UCSD-AML1 (cell line): ENCODE measurements around the gene MRTFB.

Experiments used
- DNase-seq: peaks from one replicate; lab custom pipeline; 2025; ENCODE audit not compliant: unreplicated experiment; lab: John Stamatoyannopoulos, UW

MRTFB gene

DNA sequence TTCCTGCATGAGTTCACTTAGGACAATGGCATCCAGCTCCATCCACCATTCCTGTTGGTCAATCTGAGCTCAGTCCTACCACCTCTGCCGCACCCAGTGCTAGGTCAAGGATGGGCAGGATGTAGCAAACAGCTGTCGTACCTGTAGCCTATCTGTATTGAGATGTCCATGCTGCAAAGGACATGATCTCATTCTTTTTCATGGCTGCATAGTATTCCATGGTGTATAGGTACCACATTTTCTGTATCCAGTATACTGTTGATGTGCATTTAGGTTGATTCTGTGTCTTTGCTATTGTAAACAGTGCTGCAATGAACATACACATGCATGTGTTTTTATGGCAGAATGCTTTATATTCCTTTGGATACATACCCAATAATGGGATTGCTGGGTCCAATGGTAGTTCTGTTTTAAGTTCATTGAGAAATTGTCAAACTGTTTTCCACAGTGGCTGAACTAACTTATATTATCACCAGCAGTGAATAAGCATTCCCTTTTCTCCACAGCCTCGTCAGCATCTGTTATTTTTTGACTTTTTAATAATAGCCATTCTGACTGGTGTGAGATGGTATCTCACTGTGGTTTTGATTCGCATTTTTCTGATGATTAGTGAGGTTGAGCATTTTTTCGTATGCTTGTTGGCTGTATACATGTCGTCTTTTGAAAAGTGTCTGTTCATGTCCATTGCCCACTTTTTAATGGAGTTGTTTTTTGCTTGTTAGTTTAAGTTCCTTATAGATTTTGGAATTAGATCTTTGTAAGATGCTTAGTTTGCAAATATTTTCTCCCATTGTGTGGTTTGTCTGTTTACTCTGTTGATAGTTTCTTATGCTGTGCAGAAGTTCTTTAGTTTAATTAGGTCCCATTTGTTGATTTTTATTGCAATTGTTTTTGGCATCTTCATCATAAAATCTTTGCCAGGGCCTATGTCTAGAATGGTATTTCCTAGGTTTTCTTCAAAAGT, 7.2 kb upstream of the MRTFB start:
- DNase-seq, result no peak

DNA sequence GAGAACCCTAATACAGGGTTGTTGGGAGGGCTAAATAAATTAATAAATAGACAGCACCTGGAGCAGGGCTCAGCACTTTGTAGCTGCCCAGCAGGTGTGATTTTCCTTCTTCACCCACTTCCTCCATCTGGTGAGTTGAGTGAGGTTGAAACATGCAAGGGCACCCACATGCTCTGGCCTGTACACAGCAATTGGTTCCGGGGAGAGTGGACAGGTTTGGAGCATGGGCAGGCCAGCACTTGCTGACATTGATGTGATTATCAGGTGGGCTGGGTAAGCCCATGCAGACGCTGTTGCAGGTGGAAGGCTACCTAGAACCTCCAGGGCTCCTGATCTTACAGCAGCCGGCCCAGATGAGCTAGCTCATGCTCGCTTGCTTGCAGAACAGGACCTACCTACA, 1.3 kb upstream of the MRTFB start:
- no peak for DNase-seq

DNA sequence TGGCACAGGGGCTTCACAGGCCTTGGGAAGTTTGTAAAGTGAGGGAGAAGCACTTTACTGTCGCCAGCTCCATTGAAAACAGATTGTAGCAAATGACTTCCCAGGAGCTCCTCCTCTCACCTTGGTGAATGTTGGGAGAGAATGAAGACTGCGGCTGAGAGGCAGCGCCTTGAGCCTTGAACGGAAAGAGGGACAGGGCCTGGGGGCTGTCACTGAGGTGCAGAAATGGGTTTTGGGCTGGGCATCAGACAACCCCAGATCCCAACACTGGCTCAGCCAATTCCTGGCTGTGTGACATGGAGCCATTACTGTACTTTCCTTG, 603 bp upstream of the MRTFB start:
- DNase-seq, result no peak

DNA sequence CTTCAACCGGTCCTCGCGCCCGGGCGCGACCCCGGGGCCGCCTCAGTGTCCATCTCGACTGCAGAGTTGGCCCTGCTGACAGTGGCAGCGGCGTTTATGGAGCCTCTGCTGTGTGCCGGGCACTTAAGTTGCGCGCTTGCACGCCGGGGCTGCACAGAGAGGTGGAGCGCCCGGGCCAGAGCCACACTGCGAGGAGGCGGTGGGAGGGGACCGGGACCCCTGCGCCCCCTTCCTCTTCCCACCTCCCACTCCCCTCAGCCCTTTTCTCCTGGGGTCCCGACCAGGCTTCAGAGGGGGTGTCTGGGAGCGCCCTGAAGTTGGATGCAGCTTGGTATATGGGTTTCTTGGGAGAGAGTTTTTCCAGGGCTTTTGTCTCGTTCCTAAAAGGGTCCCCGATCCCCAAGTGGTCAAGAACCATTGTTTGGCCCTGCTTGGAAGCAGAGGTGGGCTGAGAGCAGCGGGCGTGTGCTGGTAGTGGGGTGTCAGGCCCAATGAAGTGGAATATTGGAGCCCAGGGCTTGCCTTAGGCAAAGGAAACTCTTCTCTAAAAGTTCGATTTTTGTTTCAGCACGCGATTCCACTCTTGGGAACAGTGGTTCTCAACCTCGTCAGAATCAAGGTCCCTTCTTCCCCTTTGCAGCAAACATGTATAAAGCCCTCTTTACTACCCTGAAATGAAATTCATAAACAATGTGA, 605 bp downstream of the MRTFB start:
- no peak for DNase-seq

DNA sequence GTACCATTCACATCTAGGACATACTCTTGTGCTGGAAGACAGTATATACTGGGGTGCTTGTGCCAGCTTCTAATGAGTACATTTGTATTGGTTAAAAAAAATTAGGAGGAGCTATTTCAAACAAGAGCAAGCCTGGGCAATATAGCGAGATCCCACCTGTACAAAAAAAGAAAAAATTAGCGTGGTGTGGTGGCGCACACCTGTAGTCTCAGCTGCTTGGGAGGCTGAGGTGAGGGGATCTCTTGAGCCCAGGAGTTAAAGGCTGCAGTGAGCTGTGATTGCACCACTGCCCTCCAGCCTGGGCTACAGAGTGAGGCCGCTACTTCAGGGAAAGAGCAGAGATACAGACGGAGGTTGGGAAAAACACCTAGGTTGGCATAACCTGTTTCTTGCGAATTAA, 1.2 kb downstream of the MRTFB start:
- no peak for DNase-seq

DNA sequence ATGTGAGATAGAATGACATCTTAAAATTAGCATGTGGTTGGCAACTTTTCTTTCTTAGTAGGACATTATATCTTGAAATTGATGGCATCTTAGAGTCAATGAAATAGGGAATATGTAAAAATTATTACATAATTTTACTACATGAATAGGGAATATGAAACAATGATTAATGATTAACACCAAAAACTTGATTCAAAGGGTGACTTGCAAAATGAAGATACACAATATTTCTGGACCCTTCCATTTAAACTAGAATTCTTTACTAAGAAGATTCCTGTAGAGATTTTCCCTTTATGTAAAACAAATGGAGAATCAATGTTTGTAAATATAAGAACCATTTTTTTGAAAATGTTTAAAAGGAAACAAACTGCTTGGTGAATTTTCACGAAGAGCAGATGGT, 3.4 kb downstream of the MRTFB start:
- no peak for DNase-seq

DNA sequence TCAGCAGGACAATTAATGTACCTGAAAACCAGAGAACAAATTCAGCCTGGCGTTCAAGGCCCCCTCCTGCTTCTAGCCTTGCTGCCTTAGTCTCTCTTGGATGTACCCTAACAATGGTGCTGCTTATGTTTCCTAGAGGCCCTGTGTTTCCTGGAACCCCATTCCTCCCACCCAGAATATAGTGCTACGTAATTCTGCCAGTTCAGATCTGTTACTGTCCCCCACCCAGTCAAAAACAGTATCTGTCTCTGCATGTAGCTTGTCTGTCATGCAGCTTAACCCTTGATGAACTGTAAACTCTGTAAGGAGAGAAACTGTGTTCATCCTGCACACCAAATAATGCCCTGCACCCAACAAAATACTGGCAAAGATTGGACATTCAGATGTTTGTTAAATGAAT, 6.8 kb downstream of the MRTFB start:
- no peak for DNase-seq

DNA sequence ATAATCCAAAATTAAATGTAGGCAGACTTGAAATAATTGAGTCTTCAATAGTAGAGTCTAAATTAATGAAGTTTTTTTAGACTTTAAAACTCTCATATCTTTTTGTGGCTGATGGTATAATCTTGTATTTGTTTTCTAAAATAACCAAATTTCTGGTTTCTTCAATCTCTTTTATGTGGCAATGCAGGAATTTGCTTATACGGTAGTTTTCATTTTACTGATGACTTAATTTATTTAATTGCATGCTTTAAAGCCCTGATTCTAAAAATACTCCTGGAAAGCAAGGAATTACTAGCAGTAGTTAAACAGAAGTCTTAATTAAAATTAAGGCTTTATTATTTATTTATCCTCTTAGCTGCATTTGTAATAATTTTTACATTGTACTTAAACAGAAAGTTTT, 15.4 kb downstream of the MRTFB start:
- DNase-seq, result no peak

DNA sequence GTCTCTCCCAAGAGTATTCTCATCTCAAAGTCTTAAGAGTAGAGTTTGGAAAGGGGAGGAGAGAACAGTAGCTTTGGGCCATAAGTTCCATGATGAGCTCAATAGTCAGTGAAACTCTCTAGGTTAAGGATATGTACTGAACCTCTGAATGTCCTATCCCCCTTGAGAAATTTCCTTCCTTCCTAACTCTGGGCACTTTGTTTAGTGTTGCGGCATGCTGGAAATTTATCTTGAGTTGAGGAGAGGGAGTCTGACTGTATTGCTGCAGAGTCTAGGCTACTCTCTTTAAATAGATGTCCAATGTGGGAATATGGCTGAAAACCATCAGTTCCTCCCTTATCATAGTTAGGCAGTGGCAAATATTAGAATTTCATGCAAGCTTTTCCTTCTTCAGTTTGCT, 16.1 kb downstream of the MRTFB start:
- DNase-seq, result no peak

DNA sequence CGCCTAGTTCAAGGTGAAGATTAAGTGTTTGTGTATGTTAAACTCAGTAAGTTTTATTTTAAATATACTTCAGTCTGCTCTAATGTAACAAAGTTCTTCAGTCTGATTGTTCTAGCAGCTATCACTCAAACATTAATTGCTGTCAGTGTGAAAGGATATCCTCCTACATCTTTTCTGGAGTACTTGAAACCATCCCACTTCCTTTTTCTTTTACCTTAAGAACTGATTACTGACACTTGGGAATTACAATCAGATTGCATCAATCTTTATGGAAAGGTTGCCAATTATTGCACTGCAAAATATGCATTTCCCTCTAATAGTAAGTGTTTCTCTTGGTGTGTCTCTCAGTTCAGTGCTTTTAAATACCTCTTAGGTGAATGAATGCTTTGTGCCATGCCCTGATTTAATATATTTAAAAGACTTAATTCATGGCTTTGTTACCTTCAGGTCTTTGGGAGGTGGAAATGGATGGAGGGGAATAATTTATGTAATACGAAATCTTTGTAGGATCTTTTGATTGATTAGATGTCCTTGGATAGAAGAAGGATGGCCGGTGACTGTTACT, 16.6 kb downstream of the MRTFB start:
- no peak for DNase-seq

DNA sequence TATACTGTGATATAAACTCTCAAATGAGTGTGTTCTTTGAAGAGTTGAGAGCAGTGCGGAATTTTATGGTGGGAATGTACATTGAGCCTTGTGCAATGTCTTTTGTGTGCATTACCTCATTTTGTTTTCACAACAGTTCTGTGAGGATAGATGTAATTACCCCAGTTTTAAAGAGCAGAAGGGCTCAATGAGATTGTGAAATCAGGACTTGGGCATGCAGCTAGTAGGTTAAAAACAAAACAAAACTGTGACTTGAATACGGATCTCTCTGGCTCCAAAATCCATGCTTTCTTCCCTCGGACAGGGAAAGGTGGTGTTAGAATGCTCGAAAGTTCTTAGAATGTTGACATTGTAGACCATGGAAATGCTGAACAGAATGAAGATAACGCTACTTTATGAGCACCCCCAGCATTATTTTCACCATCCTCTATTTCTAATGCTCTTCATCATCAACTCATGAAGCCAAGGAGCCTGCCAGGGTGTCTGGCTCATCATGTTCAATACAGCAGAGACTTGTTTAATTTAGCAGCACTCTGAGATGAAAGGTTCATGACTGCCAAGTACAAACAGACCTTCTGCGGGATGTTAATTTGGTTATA, 17.1 kb downstream of the MRTFB start:
- DNase-seq, result no peak

DNA sequence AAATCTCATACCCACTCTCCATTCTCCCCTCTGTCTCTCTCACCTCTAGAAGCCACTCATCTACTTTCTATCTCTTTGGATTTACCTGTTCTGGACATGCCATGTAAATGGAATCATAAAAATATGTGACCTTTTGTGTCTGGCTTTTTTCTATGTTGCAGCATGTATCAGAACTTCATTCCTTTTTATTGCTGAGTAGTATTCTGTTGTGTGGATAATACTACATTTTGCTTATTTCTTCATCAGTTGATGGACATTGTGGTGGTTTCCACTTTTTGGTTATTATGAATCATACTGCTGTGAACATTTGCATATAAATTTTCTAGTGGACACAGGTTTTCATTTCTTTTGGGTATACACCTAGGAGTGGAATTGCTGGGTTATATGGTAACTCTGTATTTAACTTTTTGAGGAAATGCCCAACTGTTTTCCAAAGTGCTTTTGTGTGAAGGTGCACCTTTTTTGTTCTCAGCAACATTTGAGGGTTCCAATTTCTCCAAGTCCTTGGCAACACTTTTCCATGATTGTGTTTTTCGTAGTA, 18.2 kb downstream of the MRTFB start:
- DNase-seq, result no peak

DNA sequence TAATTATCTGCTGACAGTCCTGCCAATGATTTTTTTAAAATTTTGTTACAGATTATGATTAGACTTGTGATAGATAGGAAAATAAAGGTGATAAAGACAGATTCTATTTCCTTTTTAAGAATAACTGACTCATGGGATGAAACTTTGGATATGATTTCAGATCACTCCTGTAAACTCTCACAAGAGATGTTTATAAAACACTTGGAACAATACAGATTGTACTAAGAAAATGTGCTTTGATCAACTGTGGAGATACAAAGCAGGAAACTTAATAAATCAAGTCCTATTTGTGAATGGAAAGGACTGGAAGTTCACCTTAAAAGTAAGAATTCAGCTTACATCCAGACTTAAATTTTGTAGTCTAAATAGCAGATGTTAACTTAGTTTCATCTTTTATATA, 21.4 kb downstream of the MRTFB start:
- DNase-seq, result no peak

DNA sequence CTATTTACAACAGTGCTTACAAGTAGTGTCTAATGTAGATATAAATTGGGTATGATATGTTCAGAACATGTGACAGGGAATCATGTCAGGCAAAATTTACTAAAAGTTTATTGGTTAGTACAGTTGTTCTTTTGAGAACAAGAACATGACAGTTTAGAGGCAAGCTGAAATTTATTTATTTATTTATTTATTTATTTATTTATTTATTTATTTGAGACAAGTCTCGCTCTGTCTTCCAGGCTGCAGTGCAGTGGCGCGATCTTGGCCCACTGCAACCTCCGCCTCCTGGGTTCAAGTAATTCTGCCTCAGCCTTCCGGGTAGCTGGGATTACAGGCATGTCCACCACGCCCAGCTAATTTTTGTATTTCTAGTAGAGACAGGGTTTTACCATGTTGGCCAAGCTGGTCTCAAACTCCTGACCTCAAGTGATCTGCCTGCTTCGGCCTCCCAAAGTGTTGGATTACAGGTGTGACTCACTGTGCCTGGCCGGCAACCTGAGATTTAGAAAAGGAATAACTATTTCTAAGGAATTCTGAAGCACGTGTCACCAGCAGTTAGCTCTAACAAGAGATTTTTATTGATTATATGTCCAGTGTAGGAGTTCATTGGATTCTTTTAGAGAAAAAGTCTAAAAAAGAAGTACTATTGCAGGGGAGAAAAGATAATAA, 24.9 kb downstream of the MRTFB start:
- DNase-seq, result no peak

DNA sequence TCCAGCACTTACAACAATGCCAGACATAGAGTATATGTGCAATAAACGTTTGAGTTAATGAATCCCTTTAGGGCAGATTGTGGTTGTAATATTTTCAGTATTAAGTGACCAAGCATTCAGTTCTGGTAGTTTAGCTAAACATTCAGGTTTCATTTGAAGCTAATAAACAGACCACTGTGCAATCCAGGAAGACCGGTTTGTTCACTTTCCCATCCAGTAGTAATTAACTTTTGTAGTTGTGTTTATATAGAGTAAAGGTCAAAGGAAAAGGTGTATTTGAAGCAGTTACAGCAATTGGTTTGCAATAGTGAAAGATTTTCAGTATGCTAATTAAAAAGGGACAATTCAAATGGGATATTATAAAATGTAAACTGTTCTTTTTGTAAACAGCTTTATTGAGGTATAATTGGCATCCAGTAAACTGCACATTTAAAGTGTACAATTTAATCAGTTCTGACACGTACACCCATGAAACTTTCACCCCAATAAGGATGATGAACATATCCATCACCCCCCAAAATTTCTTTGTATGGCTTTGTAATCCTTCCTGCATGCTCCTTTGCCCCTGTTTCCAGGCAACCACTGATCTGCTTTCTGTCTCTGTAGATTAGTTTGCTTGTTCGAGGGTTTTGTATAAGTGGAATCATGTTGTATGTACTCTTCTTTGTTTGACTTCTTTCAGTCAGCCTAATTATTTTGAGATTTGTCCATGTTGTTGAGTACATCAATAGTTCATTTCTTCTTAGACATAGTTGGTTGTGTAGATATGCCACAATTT, 26.3 kb downstream of the MRTFB start:
- DNase-seq, result no peak

DNA sequence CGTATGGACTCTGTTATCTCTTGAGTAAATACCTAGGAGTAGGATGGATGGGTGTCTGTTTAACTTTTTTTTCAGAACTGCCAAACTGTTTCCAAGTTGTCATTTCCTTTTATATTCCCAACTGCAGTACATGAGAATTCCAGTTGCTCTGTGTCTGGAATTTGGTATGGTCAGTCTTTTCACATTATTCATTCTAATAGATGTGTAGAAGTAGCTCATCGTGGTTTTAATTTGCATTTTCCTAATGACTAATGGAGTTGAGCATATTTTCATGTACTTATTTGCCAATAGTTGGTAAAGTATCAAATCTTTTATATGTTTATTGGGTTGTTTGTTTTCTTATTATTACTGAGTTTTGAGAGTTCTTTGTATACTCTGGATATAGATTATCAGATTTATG, 27.0 kb downstream of the MRTFB start:
- no peak for DNase-seq

DNA sequence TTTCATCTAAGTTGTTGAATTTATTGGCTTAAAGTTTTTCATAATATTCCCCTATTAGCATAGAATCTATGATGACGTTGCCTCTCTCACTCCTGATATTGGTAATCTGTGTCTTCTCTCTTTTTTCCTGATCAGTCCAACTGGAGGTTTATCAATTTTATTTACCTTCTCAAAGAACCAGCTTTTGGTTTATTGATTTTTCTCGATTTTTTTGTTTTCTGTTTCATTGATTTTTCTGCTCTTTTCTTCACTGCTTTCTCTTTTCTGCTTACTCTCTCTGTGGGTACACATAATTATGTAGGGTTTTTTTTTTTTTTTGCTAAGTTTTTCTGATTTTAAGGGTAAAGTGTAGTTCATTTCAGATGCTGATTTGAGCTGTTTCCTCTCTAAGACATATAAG, 29.7 kb downstream of the MRTFB start:
- DNase-seq, result no peak

DNA sequence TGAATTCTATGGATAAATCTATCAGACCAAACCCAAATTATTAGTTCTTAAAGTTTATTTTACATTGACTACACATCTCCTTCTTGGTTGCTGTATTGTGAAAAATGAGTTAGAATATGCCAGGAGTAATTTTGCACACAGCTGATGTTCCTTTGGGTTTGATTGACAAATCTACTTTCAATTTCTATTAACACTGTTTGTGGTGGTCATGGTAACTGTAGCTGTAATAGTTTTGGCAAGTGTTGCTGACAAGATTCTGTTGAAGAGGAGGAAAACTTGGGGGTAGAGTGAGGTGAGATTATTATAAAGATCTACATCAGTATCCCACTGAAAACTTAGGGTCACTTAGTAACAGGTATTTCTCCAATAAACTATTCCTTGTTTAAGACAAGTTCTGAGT, 30.3 kb downstream of the MRTFB start:
- DNase-seq, result no peak

DNA sequence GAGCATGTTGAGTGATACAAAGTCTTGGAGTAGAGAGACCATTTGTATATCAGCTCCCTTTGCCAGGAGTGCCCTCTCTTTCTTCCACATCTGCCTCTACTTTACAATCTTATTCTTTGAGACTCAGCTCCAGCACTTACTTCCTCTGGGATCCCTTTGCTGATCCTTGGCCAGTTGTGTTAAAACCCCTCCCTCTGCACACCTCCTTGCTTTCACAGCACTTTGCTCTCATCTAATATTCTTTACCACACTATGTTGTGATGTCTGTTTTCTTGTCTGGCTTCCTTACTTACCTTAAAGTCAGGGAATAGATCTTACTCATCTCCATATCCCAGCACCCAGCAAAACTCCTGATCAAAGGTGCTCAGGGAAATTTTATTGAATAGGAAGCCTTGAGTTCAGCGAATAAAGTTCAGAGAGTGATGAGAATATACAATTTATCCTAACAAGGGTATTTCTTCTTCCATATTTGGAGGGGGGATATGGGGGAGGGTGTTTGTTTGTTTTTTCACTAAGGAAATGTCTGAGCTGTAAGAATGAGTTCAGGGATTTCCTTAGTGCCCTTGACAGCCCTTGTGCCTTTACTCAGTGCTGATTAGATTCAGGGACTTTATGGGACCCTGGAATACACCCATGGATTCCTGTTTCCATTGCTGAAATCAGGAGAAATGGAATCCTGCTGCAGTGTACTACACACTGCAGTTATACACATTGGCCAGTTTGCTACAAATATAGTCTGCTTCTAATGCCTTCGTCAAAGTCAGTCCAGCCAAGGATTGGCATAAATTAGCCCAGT, 32.0 kb downstream of the MRTFB start:
- DNase-seq, result no peak

DNA sequence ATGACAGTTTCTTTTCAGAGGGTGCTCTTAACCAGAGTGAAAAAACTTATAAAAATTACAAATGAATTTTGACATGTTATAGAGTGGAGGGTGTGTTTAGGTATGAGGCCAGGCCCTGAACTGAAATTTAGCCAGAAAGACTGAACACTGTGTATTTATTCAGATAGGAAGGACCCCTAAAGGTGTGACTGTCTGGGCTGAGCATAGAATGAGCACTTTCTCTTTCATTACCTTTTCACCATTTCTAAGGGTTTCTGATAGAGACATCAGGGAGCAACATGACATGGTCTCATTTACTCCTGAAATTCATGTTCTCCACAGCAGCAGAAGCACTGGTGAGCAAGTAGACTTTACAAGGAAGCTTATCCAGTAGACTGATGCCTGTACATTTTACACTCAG, 32.9 kb downstream of the MRTFB start:
- DNase-seq, result no peak
